NOMO-1 treated with DMSO at 0.1 percent for 48 hours (cell line): Measurements from ENCODE around the gene MTHFD1.

ENCODE experiments used
- DNase-seq: peaks from one replicate; lab custom pipeline; 2025; ENCODE audit not compliant: unreplicated experiment; lab: John Stamatoyannopoulos, UW

Gene MTHFD1

GRCh38 chr14:64405295-64405694 is 17.1 kb downstream of the MTHFD1 start:
- no peak for DNase-seq

- DNase-seq = no peak
Observed at GRCh38 chr14:64407329-64407728, 19.2 kb downstream of the MTHFD1 start.

GRCh38 chr14:64409126-64409920 is 21.2 kb downstream of the MTHFD1 start:
- DNase-seq = no peak

DNA sequence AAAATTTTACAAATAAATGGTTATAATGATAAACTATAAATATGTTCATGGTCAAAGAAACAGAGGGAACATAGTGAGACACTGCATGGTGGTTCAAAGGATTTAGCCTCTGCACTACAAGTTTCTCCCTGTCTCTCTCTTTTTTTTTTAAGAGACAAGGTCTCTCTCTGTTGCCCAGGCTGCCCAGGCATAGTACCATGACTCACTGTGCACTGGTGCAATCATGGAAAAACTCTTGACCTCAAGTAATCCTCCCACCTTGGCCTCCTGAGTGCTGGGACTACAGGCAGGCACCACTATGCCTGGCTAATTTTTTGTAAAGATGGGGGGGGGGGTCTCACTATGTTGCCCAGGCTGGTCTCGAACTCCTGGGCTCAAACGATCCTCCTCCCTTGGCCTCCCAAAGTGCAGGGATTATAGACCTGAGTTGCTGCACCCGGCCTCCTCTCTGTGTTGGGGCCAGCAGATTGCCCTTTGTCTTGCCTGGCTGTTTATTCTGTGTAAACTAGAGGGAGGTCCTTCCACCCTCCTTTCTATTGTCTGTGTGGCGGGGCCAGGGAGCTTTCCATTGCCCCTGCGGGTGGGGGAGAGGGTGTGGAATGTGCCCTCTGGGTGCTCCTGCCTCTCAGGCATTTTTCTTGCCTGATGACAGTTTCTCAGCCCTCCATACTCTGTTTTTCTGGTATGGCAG is 22.1 kb downstream of the MTHFD1 start:
- DNase-seq = no peak

DNA sequence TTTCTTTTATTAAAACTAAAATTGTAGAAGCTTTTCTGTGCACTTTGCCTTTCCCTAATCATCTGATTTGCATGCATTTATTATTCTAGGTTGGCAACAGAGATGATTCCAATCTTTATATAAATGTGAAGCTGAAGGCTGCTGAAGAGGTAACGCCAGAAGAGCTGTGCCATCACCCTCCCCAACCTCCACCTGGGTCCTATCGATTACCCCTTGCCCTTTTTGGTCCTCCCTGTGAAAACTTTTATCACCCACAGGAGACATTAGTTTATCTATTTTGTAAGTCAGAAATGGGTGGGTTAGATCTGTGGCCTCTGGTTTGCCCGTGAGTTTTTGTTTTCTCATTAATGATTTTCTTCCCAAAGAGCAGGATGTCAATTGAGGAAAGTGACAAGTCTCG is 22.8 kb downstream of the MTHFD1 start:
- DNase-seq = no peak

DNA sequence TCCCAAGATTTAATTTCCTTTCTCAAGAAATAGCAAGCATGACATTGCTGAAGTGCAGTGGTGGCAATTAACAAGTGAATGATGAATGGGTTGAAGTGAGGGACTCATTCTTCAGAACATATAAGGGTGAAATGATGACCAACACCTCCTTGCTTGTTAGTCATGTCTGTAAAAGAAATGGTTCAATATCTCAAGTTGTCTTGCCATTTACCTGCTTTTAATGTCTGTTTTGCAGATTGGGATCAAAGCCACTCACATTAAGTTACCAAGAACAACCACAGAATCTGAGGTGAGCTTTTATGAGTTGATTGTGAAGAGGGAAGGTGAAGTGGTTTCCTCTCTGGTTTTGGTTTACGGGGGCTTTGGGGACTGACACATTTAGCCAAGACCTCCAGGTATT is 24.1 kb downstream of the MTHFD1 start:
- no peak for DNase-seq

- DNase-seq = no peak
Observed at GRCh38 chr14:64416348-64416932, 28.3 kb downstream of the MTHFD1 start.

DNA sequence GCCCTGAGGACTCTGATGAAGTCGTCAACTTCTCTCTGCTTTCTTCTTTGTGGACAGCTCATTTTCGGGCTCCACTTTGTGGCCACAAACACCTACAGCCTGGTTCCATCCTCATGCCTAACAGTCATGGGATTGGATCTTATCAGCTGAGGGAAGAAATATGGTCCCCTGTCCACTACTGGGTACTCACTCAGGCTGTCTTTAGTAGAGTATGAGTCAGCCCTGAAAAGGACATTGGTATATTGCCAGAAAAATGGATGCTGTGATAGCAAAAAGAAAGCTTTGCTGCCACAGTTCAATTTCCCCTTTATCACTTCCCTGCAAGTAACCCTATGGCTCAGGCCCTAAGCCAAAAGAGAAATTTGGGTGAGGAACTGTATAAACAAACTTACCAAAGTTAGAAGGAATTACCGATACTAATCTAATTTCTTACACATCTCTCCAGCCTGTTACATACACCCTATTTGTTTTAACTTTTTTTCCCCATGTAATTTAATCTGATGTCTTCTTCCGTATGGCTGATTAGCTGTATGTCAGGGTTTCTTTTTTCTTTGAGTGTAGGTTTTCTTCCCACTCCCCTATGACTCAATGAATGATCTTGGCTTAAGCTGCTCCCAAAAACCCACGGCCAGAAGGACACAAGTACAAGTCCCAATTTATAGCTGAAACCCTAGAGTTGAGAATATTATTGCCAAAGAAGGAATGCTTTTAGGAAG is 29.1 kb downstream of the MTHFD1 start:
- DNase-seq = no peak

- no peak for DNase-seq
Observed at GRCh38 chr14:64417771-64418125, 29.6 kb downstream of the MTHFD1 start.

- DNase-seq = no peak
Observed at GRCh38 chr14:64419003-64419402, 30.9 kb downstream of the MTHFD1 start.

- DNase-seq = no peak
Observed at GRCh38 chr14:64421166-64421565, 33.0 kb downstream of the MTHFD1 start.

DNA sequence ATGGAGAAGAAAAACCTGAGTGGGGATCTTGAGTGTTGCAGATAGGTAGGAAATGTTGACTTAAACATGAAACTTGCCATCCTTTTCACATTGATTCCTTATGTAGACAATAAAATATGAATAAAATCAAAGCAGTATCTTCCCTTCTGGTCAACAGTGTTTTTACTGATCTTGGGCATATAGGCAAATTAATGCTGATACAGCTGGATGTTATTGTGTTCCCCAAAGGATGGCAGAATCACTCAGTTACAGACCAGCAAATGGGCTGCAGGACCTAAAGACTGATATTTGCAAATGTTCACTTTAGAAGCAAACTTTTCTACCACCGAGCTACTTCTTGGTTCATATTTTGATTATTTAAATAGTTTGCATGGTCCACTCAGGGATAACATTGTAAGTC is 33.9 kb downstream of the MTHFD1 start:
- no peak for DNase-seq

- DNase-seq = no peak
Observed at GRCh38 chr14:64422756-64423155, 34.6 kb downstream of the MTHFD1 start.

GRCh38 chr14:64423987-64424386 is 35.8 kb downstream of the MTHFD1 start:
- DNase-seq = no peak

- no peak for DNase-seq
Observed at GRCh38 chr14:64434528-64434927, 46.4 kb downstream of the MTHFD1 start.

- no peak for DNase-seq
Observed at GRCh38 chr14:64438181-64438841, 50.2 kb downstream of the MTHFD1 start.

- no peak for DNase-seq
Observed at GRCh38 chr14:64439141-64439540, 51.0 kb downstream of the MTHFD1 start.

GRCh38 chr14:64440494-64440893 is 52.3 kb downstream of the MTHFD1 start:
- no peak for DNase-seq

DNA sequence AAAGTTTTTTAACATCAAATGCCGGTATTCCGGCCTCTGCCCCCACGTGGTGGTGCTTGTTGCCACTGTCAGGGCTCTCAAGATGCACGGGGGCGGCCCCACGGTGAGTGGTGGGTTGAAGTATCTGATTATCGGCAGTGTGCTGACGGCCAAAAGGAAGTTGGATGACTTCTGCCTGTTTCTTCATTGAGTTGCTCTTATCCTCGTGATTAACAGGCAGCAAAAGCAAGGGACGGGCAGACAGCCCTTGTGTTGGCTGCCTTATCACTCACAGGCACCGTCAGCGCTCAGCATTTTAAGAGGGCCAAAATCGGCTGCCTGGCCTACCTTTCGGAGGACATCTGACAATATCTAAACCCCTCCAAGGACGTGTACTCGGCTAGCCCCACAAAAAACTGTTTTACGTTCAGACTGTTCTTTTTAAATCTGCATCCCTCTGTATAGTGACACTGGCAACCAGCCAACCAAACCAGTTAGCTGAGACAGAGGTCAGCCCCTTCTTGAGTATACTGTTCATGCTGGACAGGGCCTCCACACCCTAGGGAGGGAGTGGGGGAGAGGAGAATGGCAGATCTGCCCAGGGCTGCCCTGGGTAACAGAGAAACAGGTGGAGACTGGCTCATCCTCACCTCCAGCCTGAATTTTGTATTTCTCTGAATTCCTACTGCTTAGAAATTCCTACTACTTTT is 54.3 kb downstream of the MTHFD1 start:
- no peak for DNase-seq

DNA sequence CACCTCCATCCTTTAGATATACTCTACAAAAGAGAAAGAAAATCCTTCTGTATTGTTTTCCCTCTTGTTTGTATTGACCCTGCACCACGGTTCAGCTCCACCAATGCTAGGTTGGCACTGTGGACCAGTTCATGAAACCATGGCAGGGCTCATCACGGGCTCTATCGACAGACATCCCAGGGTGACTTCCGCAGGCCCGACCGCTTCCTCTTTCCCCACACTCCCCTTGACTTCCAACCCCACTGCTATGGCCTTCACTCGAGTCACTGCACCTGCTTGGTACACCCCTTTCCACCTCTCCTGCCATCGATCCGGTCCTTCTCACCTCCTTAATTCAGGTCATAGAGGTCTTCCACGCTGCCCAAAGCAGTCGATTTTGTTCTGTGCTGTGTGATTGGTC is 56.0 kb downstream of the MTHFD1 start:
- peak; percentile 77 for DNase-seq
